ENCODE data around the gene DXO.

- no peak for TF ChIP-seq CTCF (optimal IDR thresholded peaks at IDR 0.05 in 1 of 3, IDR thresholded peaks at IDR 0.05 in 1 of 3, conservative IDR thresholded peaks at IDR 0.05 in 1 of 3; ENCODE audit: extremely low read depth in 1 of 3, insufficient read depth in 2 of 3, low read length in 3 of 3)
- TF ChIP-seq EZH2 (IDR thresholded peaks at IDR 0.05; ENCODE audit: low read length): no peak
These were observed at the start of gene DXO for GRCh38 chr6:31971993-31972708.

All from keratinocyte (primary cell).